Adipocyte (in vitro differentiated cells): ENCODE measurements around the gene KLK15.
"Not testable (repeated sequence)": the region's sequence is repeated elsewhere in the genome, so short reads cannot be mapped to it uniquely, and the experiment has no call there.

ENCODE experiments used
- DNase-seq: peaks from one replicate; pipeline ENCODE4 v3.0.0-alpha.2; 2015; ENCODE audit warnings: low read depth
- H3K27me3 ChIP-seq: replicated peaks from 2 replicates; pipeline ENCODE4 v1.7.0; 2013; ENCODE audit warnings: mild to moderate bottlenecking, low read length, moderate library complexity; ENCODE audit not compliant: control insufficient read depth, insufficient read depth
- H3K36me3 ChIP-seq: 2 replicates; pipeline ENCODE4 v1.7.0; 2013; ENCODE audit warnings: low read length, mild to moderate bottlenecking, moderate library complexity; ENCODE audit not compliant: control insufficient read depth, insufficient read depth, severe bottlenecking
- H3K4me1 ChIP-seq: 2 replicates; pipeline ENCODE4 v1.7.0; 2013; ENCODE audit warnings: mild to moderate bottlenecking, low read length, moderate library complexity; ENCODE audit not compliant: control insufficient read depth, insufficient read depth
- H3K4me3 ChIP-seq: 2 replicates; pipeline ENCODE4 v1.7.0; 2013; ENCODE audit warnings: mild to moderate bottlenecking, low read length, moderate library complexity
- H3K9ac ChIP-seq: 2 replicates; pipeline ENCODE4 v1.7.0; 2013; ENCODE audit warnings: mild to moderate bottlenecking, low read length, moderate library complexity
- H3K9me3 ChIP-seq: 2 replicates; pipeline ENCODE4 v1.7.0; 2013; ENCODE audit warnings: mild to moderate bottlenecking, low read length, moderate library complexity; ENCODE audit not compliant: control insufficient read depth

KLK15 gene

GRCh38 chr19:50792272-50793250 is 40.8 kb downstream of the KLK15 start:
- DNase-seq, result no peak
- Histone ChIP-seq H3K9me3 (no peaks in the 10 kb centered on the region), H3K9ac (no peak overlapping the region), H3K4me3 (no peak overlapping the region), H3K36me3 (peaks cover 7% of the 10 kb centered on the region), H3K27me3 (no peaks in the 10 kb centered on the region), H3K4me1 (no peaks in the 10 kb centered on the region)

DNA sequence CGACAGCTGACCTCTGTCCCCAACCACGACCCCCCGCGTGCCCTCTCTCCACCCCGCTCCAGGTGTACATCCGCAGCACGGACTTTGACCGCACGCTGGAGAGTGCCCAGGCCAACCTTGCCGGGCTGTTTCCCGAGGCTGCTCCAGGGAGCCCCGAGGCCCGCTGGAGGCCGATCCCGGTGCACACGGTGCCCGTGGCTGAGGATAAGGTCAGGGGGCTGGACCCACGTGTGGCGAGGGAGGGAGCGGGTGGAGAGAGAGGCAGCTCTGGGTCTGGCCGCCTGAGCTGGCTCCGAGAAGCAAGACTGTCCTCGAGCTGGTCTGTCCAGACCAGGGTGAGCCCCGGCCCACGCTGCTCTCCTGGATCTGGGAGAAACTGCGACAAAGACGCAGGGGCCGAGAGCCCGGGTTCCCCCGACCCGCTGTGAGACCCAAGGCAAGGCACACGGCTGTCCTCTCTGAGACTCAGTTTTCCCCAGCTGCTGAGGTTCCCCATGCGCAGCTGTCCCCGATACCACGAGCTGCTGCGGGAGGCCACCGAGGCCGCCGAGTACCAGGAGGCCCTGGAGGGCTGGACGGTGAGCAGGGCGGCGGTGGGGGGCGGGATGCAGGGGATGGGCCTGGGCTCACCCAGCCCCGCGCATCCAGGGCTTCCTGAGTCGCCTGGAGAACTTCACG is 41.6 kb downstream of the KLK15 start:
- no peak for DNase-seq
- Histone ChIP-seq H3K4me3 (no peak overlapping the region), H3K9ac (no peak overlapping the region), H3K4me1 (no peaks in the 10 kb centered on the region), H3K27me3 (no peaks in the 10 kb centered on the region), H3K36me3 (no peaks in the 10 kb centered on the region), H3K9me3 (no peaks in the 10 kb centered on the region)

DNA sequence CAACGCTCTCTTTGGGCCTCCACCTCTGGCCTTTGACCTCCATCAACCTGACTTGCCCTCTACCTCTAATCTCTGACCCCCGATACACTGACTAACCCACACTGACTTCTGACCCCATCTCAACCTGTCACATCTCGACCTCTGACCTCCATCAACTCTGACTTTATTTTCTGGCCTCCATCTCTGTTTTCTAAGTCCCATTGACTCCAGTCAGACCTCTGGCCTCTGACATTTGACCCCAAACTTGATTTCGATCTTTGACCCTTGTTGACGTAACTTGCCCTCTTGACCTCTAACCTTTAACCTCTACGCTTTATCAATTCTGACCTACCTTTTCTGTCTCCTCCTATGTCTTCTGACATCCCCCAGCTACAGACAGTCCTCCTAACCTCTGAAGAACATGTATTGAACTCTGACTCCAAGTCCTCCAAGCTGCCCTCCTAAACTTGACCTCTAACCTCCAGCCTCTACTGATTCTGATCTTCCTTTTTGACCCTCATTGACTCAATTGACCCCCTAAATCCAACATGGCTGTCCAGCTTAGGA is 42.4 kb downstream of the KLK15 start:
- Histone ChIP-seq H3K27me3 (no peaks in the 10 kb centered on the region), H3K36me3 (no peaks in the 10 kb centered on the region), H3K4me1 (no peaks in the 10 kb centered on the region), H3K4me3 (no peak overlapping the region), H3K9ac (no peak overlapping the region), H3K9me3 (no peaks in the 10 kb centered on the region)
- no peak for DNase-seq

GRCh38 chr19:50790396-50790795 is 43.0 kb downstream of the KLK15 start, which contains the start of gene ACP4:
TSS of gene ACP4 (plus strand) at chr19:50790415. CDS start at chr19:50790415, 0 bp downstream.
- DNase-seq, result no peak
- Histone ChIP-seq H3K27me3 (no peaks in the 10 kb centered on the region), H3K36me3 (no peaks in the 10 kb centered on the region), H3K4me1 (no peaks in the 10 kb centered on the region), H3K4me3 (no peak within 1 kb of the TSS), H3K9me3 (no peaks in the 10 kb centered on the region), H3K9ac (no peak within 1 kb of the TSS)

- Histone ChIP-seq H3K9me3 (no peaks in the 10 kb centered on the region), H3K36me3 (no peaks in the 10 kb centered on the region), H3K9ac (no peak overlapping the region)
These were observed 48.0 kb downstream of the KLK15 start for GRCh38 chr19:50785329-50785728.

DNA sequence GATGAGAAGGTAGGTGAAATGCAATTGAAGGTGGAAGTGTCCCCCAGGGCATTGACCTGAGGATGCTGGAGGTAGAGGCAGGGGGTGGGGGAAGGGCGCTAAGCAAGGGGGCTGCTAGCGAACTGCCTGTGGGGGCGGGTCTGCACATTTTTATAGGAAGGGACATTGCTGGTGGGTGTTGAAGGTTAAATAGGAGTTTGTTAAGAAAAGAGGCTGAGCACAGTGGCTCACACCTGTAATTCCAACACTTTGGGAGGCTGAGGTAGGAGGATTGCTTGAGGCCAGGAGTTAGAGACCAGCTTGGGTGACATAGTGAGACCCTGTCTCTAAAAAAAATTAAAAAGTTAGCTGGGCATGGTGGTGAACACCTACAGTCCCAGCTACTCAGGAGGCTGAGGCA is 48.7 kb downstream of the KLK15 start:
- Histone ChIP-seq H3K4me3 (no peak overlapping the region), H3K9me3 (no peaks in the 10 kb centered on the region), H3K36me3 (no peaks in the 10 kb centered on the region), H3K9ac (no peak overlapping the region), H3K27me3 (peaks cover 20% of the 10 kb centered on the region), H3K4me1 (no peaks in the 10 kb centered on the region)
- DNase-seq, result no peak

More at GRCh38 chr19:50785329-50785728, 48.0 kb downstream of the KLK15 start:
- H3K4me1 ChIP-seq, result no peaks in the 10 kb centered on the region
- no peak overlapping the region for H3K4me3 ChIP-seq
- peaks cover 14% of the 10 kb centered on the region for H3K27me3 ChIP-seq
- no peak for DNase-seq

DNA sequence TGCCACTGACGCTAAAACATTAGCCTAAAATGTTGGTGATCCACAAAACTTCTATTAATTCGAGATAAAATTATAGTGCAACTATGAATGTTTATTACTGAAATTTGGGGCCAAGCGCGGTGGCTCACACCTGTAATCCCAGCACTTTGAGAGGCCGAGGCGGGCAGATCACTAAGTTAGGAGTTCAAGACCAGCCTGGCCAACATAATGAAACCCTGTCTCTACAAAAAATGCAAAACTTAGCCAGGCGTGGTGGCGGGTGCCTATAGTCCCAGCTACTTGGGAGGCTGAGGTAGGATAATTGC is 49.6 kb downstream of the KLK15 start:
- H3K4me3 ChIP-seq, result not testable (repeated sequence)

GRCh38 chr19:50780753-50781435 is 52.5 kb downstream of the KLK15 start:
- Histone ChIP-seq H3K9me3 (peaks cover 8% of the 10 kb centered on the region), H3K4me3 (no peak overlapping the region), H3K4me1 (no peaks in the 10 kb centered on the region), H3K9ac (no peak overlapping the region), H3K36me3 (no peaks in the 10 kb centered on the region), H3K27me3 (peaks cover 45% of the 10 kb centered on the region)
- no peak for DNase-seq

More for the DNA sequence above, 49.6 kb downstream of the KLK15 start:
- not testable (repeated sequence) for H3K9ac ChIP-seq, H3K9me3 ChIP-seq, H3K4me1 ChIP-seq, H3K36me3 ChIP-seq, DNase-seq
- peaks cover 29% of the 10 kb centered on the region for H3K27me3 ChIP-seq

DNA sequence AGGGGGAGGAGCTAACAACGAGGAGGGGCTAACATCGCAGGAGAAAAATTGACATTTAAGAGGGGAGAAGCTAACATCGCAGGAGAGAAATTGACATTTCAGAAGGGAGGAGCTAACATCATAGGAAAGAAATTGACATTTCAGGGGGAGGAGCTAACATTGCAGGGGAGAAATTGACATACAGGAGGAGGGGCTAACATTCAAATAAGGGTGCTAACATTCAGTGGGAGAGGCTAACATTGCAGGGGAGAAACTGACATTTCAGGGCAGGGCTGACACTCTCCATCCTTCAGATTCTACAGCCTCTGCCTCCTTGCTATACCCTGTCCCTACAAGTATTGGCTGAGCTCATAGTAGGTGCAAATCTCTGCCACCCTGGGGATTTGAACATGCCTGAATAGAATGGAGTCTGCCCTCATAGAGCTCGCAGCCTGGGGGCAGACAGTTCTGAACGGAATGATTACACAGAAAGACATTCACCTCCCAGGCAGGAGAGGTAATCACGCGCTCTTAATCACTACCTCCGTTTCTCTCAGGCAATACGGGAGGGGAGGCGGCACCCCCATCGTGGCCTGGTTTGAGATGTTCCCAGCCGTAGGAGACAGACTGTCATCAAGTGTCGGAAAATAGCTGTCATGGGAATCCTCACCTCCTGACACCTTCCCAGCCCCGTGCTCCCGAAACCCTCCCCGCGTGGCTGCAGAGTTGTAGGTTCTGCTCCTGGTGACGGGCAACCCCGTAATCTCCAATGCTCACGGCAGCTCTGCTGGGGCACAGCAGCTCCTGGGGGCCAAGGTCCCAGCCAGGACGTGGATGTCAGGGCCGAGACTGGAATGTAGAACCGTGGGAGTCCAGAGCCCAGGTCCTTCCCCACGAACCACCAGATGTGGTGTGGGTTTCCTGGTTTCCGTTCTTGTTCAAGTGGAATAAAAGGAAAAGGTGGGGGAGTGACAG is 53.6 kb downstream of the KLK15 start:
- Histone ChIP-seq H3K27me3 (peaks cover 48% of the 10 kb centered on the region), H3K36me3 (no peaks in the 10 kb centered on the region)
- DNase-seq, result no peak

GRCh38 chr19:50778906-50779430 is 54.4 kb downstream of the KLK15 start:
- Histone ChIP-seq H3K9me3 (peaks cover 8% of the 10 kb centered on the region), H3K36me3 (no peaks in the 10 kb centered on the region), H3K9ac (no peak overlapping the region), H3K4me3 (no peak overlapping the region), H3K4me1 (no peaks in the 10 kb centered on the region), H3K27me3 (peaks cover 48% of the 10 kb centered on the region)
- DNase-seq, result no peak

More for the DNA sequence above, 53.6 kb downstream of the KLK15 start:
- peaks cover 8% of the 10 kb centered on the region for H3K9me3 ChIP-seq
- no peaks in the 10 kb centered on the region for H3K4me1 ChIP-seq
- no peak overlapping the region for H3K4me3 ChIP-seq
- no peak overlapping the region for H3K9ac ChIP-seq
